Central memory CD4-positive, alpha-beta T cell (primary cell): Measurements from ENCODE around the gene NPR1.

ENCODE experiments used
- DNase-seq: peaks from one replicate; pipeline ENCODE4 v3.0.0; 2022

The NPR1 gene

DNA sequence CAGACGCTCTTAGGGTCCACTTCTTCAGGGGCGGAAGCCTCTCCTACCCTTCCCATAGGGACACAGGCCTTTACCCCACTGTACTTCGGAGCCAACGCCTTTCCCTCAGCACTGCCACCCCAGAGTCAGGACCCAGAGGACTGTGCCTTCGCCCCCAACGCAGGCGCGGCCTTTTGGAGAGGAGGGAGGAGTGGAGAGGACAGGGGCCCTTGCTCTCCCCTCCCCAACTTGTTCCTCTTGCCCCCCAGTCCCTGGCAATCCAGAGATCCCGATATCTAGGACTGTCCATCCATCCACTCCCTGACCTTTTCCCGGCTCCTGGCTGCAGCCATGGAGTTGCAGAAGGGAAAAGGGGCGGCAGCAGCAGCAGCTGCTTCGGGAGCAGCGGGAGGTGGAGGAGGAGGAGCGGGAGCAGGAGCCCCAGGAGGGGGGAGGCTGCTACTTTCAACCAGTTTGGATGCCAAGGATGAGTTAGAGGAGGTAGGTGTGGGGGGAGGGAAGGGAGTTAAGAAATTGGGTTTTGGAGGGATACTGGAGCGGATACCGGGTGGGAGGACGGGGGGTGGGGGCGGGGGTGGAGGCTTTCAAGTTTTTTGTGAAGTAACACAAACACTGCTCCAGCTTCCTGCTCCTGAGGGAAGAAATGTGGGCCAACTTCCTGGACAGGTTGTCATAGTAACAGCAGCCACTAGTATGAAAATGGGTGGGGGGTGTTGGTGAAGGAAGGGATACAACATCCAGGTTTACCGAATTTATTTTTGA lies 50.0 kb downstream of the NPR1 start:
- peak; percentile 6 for DNase-seq

DNA sequence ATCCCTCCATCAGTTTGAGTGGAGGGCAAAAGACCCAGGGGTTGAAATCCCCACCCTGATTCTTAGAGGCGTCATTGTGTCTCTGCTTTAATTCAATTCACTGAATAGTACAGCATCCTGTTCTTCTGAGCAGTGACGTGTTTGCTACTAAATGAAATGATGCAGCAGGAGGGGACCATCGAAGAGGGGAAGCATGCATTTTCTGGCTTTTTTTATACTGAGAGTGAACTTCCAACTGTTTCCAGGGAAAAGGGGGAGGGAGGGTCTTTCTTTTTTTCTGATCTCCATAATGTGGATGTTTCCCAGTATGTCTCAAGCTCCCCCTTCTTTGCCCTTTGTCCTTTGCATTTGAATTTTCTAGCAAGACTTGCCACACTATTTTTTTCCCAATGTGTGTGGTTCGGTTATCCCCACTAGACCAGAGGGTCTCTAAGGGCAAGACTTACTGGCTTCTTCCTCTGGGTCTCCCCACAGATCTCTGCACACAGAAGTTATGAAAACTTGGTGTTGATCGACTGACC lies 52.0 kb downstream of the NPR1 start:
- no peak for DNase-seq

DNA sequence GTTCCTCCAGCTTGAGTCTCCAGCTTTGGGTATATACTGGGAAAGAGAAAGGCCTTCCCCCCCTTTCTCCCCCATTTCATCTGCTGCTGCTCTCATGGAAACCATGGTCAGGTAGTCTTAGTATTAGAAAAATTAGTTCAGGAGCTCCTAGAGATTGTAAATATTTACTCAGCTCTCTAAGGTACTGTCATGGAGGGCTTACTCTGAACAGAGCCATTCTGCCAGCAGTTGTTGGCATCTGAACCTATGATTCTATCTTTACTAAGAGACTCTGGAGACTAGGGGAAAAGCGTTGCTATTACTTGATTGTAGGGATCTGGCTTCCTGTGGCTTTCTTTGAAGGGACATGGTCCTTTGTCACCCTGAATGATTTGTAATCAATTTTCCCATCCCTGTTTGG lies 55.5 kb downstream of the NPR1 start:
- no peak for DNase-seq

DNA sequence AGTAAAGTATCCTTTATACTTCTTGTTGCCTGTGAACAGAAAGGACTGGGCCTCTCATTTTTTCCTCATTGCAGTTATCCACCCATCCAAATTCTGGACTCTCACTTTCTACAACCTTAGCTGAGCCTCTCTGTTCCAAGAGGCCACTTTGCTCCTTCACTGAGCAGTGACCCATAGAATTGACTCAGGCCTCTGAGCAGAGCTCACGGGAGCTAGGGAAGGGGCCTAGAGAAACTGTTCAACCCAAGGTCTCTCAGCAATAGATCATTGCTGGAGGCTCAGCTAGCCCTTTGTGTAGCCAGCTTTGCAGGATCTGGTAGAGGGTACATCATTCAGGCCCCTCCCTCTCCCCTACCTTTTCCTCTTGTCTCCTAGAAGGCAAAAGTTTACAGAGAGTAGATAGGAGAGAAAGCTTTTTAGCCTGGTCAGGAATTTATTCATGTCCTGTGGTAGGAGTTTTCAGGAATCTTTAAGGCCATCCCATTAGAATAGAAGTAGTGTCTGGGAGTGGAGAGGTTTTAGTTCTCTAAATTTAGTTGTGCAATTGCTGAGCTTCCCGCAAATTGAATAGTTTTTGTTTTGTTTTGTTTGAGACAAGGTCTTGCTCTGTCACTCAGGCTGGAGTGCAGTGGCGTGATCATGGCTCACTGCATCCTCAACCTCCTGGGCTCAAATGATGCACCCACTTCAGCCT lies 56.1 kb downstream of the NPR1 start:
- DNase-seq = no peak

DNA sequence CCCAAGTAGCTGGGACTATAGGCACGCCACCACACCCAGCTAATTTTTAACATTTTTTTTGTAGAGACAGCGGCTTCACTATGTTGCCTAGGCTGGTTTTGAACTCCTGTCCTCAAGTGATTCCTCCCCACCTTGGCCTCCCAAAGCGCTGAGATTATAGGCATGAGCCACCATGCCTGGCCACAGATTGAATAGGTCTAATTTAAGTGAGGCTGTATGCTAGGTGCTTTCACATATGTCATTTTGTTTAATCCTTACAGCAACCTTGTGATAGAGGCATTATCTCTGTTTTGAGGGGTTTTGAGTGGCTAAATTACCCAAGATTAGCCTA lies 56.6 kb downstream of the NPR1 start:
- DNase-seq = no peak

DNA sequence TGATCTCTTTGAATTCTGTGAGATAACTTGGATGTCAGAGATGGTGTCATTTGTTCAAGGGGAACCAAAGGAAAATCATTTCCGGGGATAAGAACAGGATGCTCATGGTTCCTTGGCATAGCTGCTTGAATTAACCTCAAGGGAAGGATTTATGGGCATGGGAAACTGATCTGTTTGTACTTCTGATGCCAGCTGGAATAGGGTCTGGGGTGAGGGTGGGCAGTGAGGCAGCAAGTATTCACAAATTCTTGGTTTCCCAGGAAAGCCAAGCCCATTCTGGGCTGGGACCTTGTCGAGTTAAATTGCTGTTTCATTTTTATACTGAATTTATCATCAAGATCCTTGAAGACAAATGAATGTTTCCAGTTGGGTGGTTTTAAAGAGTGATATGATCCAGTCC lies 63.5 kb downstream of the NPR1 start:
- no peak for DNase-seq

DNA sequence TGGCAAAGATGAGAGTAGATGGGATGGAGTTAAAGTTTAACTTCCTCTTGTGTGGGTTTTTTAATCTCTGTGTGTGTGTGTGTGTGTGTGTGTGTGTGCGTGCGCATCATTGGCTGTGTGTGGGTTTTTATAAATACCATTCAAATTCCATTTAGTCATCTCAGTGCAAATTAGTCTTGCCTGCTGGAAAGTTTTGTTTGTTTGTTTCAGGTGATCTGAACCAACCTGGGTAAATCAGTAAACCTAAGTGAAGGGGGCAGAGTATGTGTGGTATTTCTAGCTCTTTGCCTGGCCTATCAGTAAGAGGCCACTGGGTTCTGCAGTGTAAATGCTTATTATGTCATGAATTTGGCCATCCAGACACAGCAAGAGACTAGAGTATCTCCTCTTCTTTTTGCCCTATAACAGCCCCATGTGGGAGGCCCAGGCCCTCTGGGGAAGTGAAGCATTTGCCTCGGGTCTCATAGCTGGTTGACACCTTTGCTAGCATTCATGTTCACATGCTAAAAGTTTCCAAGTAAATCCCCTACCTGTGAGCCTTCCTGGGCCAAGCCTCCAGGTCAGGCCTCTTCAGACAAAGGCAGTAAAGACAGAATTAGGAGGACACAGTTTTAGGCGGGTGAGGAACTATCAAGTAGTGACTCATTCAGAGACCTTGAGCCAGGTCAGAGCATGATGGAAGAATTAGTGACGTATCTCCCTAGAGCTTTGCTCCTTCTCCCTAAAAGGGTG lies 64.1 kb downstream of the NPR1 start:
- no peak for DNase-seq
